ENCODE results near the gene TUBGCP2.

Gene TUBGCP2

DNA sequence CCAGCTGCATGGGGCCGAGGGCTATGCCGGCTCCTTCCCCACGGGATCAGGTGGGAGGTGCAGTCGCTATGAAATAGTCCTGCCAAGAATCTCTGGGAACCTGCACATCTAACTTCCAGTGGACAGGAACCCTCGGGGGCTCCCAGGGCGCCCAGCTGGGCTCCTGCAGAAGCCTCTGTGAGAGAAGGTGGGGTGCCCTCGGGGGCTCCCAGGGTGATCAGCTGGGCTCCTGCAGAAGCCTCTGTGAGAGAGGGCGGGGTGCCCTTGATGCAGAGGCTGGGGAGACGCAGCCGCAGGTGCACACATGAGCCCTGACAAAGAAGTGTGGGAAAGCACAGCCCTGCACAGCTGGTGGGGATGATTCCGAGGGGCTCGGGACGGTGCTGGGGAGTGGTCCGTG lies 65.1 kb downstream of the TUBGCP2 start:
- H3K4me3 ChIP-seq (replicated peaks; ENCODE audit: low read depth, low read length), result no peak overlapping the region
- DNase-seq (ENCODE audit: low read depth), result no peak
- TF ChIP-seq, protein P1, sequence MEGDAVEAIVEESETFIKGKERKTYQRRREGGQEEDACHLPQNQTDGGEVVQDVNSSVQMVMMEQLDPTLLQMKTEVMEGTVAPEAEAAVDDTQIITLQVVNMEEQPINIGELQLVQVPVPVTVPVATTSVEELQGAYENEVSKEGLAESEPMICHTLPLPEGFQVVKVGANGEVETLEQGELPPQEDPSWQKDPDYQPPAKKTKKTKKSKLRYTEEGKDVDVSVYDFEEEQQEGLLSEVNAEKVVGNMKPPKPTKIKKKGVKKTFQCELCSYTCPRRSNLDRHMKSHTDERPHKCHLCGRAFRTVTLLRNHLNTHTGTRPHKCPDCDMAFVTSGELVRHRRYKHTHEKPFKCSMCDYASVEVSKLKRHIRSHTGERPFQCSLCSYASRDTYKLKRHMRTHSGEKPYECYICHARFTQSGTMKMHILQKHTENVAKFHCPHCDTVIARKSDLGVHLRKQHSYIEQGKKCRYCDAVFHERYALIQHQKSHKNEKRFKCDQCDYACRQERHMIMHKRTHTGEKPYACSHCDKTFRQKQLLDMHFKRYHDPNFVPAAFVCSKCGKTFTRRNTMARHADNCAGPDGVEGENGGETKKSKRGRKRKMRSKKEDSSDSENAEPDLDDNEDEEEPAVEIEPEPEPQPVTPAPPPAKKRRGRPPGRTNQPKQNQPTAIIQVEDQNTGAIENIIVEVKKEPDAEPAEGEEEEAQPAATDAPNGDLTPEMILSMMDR (IDR thresholded peaks at IDR 0.05; ENCODE audit: low read length, missing control alignments), result no peak

DNA sequence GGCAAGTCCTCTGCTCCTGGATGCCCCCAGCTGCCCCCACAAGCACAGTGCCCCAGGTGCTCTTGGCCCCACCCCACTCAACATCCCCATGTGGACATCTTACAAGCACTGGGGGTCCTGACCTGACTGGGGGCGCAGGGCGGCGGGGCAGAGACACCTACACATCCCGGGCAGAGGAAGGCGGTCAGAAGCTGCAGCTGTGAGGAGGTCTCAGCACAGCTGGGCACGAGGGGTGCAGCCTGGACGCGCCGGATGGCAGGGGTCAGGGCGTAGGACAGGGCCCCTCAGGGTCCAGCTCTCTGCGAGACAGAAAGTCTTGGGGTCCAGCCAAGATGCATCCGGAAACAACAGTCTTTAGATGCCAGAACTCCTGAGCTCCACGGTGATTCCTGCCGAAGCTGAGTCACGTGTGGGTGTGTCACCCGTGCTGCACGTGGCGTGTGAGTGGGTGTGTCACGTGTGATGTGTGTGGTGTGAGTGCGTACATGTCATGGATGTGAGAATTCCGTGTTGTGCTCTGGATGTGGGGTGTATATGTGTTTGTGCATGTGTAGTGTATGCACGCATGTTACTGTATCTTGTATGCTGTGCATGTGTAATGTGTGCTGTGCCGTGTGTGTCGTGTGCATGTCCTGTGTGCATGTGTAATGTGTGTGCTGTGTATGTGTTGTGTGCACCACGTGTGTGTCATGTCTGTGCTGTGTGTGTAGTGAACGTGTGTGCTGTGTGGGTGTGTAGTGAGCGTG lies 65.9 kb downstream of the TUBGCP2 start:
- TF ChIP-seq, protein P1 (IDR thresholded peaks at IDR 0.05; ENCODE audit: low read length, missing control alignments), result no peak
- DNase-seq (ENCODE audit: low read depth), result peak; percentile 28
- H3K4me3 ChIP-seq (replicated peaks; ENCODE audit: low read depth, low read length), result no peak overlapping the region

DNA sequence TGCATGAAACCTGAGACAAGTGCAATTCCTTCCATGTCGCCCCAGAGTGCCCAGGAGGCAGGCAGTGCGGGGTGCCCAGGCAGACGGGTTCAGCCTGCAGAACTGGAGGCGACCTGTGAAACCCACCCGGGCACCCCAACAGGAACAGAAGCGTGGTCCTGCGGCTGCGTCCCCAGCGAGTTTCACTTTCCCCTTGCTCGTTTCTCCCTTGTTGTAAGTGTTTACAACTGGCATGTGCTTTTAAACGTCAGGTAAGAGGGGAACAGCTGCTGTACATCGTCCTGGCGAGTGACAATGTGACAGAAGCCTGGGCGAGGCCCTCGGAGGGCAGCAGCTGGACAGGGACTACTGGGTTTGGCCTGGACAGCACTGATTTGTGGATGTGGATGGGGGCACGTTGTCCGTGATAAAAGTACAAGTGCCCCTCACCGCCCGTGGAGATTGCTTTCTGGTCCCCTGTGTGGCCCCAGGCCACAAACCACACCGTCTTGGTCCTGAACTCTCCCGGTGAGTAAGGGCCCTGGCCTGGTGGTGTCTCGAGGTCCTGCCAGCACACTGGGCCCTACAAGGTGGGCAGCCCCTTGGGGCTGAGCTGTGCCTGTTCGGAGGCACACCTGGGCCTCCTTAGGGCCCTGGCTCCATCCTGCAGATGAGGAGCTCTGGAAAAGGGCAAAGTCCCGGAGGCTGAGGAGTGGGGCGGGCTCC lies 67.0 kb downstream of the TUBGCP2 start:
- no peak overlapping the region for H3K4me3 ChIP-seq (replicated peaks; ENCODE audit: low read depth, low read length)

DNA sequence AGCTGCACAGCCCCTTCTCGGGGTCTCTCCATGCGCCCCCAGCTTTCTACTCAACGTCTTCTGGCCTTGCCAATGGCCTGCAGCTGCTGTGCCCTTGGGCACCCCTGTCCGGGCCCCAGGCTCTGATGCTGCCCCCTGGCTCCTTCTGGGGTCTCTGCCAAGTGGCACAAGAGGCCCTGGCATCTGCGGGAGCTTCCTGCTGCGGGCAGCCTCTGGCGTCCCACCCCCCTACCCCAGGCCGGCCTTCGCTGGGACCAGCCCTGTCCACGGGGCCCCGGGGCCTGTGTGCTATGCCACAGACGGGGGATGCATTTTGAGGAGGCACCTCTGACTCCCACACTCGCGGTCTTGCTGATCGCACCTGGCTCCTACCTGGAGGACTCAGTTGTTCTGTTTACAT lies 68.7 kb downstream of the TUBGCP2 start:
- TF ChIP-seq, protein P1 (IDR thresholded peaks at IDR 0.05; ENCODE audit: low read length, missing control alignments), result no peak

More for the DNA sequence above, 67.0 kb downstream of the TUBGCP2 start:
- DNase-seq (ENCODE audit: low read depth), result no peak
- TF ChIP-seq, protein P1 (IDR thresholded peaks at IDR 0.05; ENCODE audit: low read length, missing control alignments), result no peak

DNA sequence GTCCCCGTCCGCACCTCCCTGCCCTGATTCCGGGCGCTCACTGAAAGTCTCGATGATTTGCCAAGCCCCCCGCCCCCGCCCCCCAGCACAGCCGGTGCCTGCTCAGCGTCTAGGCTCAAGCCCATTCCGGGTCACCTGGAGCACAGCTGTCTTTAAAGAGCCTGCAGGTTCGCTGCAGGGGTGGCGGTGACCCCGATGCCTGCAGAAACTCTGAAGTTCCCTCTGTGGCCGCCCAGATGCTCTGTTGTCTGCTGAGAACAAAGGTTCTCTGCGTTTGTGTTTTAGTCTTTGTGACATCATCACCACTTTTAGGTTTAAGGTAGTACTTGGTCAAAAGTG lies 70.2 kb downstream of the TUBGCP2 start:
- no peak for DNase-seq (ENCODE audit: low read depth)
- TF ChIP-seq, protein P1 (IDR thresholded peaks at IDR 0.05; ENCODE audit: low read length, missing control alignments), result no peak
- H3K4me3 ChIP-seq (replicated peaks; ENCODE audit: low read depth, low read length), result no peak overlapping the region

More for the DNA sequence above, 68.7 kb downstream of the TUBGCP2 start:
- H3K4me3 ChIP-seq (replicated peaks; ENCODE audit: low read depth, low read length), result no peak overlapping the region
- no peak for DNase-seq (ENCODE audit: low read depth)

DNA sequence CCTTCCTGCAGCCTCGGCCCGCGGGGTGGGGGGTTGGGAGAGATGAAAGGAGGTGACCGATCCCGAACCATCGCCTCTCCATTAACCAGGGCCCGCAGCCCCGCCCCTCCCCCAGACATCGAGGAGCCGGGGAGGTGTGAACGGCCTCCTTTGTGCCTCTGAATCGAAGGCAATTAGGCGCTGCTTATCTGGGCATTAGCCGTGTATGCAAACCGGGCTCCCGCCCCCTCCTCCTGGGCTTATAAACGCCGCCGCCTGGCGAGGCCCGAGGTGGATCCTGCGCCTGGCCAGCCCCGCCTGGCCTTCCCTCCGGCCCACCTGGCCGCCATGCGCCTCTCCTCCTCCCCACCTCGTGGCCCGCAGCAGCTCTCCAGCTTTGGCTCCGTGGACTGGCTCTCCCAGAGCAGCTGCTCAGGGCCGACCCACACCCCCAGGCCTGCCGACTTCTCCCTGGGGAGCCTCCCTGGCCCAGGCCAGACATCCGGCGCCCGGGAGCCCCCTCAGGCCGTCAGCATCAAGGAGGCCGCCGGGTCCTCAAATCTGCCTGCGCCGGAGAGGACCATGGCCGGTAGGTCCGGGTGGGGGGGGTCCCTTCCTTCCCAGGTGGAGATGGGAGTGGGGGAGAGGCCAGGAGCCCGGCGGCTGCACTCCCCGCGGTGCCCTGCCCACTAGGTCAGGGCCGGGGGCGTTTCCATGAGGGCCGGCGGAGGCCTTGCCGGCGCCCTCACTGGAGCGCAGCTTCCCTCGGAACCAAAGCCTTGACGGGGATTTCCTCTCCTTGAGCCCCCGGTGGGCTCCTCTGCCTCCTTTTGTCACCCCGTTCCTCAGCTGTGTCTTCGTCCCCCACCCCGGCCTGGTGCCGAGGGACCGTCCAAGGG lies 70.8 kb downstream of the TUBGCP2 start, which contains the start of gene VENTX:
Gene VENTX, plus strand, starts transcription at position 268 of the 878 bp plus-strand sequence. Its CDS starts 60 bp downstream, at position 328.
- no peak within 1 kb of the TSS for H3K4me3 ChIP-seq (replicated peaks; ENCODE audit: low read depth, low read length)
- no peak for DNase-seq (ENCODE audit: low read depth)
- TF ChIP-seq, protein P1 (IDR thresholded peaks at IDR 0.05; ENCODE audit: low read length, missing control alignments), result no peak
